CD4-positive, alpha-beta T cell (primary cell): ENCODE measurements around the gene EIPR1. TPM values are rescaled to one million over a fixed set of nuclear protein-coding genes. Genes with fewer than 3 reads are reported as not detected.

Experiments used
- ATAC-seq: fragments of 200-7000 bp; cut with Tn5 transposase; one replicate; pipeline ENCODE4 v1.10.0; 2022; ENCODE audit warnings: mild to moderate bottlenecking; ENCODE audit not compliant: poor library complexity
- CTCF ChIA-PET: fragments of 350-600 bp; sonication (Branson Sonifier 250); formaldehyde crosslinking; loops from one replicate; lab custom pipeline; 2021; ENCODE audit warnings: antibody characterized with exemption, inconsistent platforms; lab: Charles Lee
- POLR2A ChIA-PET: fragments of 350-600 bp; sonication (Branson Sonifier 250); formaldehyde crosslinking; loops from one replicate; lab custom pipeline; 2021; ENCODE audit warnings: antibody characterized with exemption, inconsistent platforms; lab: Charles Lee
- DNase-seq, 14 experiments: peaks; one replicate each; pipeline ENCODE4 v3.0.0-alpha.2; 2013 to 2020; ENCODE audit warnings: mixed read lengths in 2 of 14
- H3K27ac ChIP-seq, 2 donors: one replicate each; pipeline versions ENCODE4 v1.5.1 to v1.7.0; 2013; ENCODE audit warnings: low read length in 2 of 2, low read depth in 1 of 2, mild to moderate bottlenecking in 1 of 2
- H3K27me3 ChIP-seq, 2 experiments: 1 replicate in 1 of 2; 2 replicates in 1 of 2; pipeline versions ENCODE4 v1.6.1 to v1.7.0; 2013; ENCODE audit warnings: low read length in 2 of 2, control low read depth in 1 of 2, mild to moderate bottlenecking in 1 of 2, moderate library complexity in 1 of 2; ENCODE audit not compliant: insufficient read depth in 2 of 2, control insufficient read depth in 1 of 2
- H3K36me3 ChIP-seq: one replicate; pipeline ENCODE4 v1.6.1; 2013; ENCODE audit warnings: low read length, control low read depth; ENCODE audit not compliant: insufficient read depth
- H3K4me1 ChIP-seq: one replicate; pipeline ENCODE4 v1.6.1; 2013; ENCODE audit warnings: low read length, control low read depth; ENCODE audit not compliant: insufficient read depth
- H3K4me3 ChIP-seq: one replicate; pipeline ENCODE4 v1.5.1; 2013; ENCODE audit warnings: mild to moderate bottlenecking, low read length, moderate library complexity
- H3K9me3 ChIP-seq, 2 experiments: 1 replicate in 1 of 2; 2 replicates in 1 of 2; pipeline versions ENCODE4 v1.6.1 to v1.7.0; 2013; ENCODE audit warnings: low read length in 2 of 2, mild to moderate bottlenecking in 2 of 2, control low read depth in 1 of 2, moderate library complexity in 1 of 2; ENCODE audit not compliant: control insufficient read depth in 1 of 2, insufficient read depth in 1 of 2
- H3K27ac Mint-ChIP-seq: one replicate; pipeline ENCODE4 v1.8.0; 2020; ENCODE audit warnings: mixed read lengths
- H3K27me3 Mint-ChIP-seq: one replicate; pipeline ENCODE4 v1.8.0; 2021; ENCODE audit warnings: mixed read lengths
- H3K36me3 Mint-ChIP-seq: one replicate; pipeline ENCODE4 v1.8.0; 2021; ENCODE audit warnings: low read depth, mixed read lengths
- H3K4me1 Mint-ChIP-seq: one replicate; pipeline ENCODE4 v1.8.0; 2021; ENCODE audit warnings: low read depth, mixed read lengths
- H3K4me3 Mint-ChIP-seq: one replicate; pipeline ENCODE4 v1.8.0; 2020; ENCODE audit warnings: mild to moderate bottlenecking, mixed read lengths
- H3K9me3 Mint-ChIP-seq: one replicate; pipeline ENCODE4 v1.8.0; 2020; ENCODE audit warnings: mixed read lengths
- intact Hi-C, 2 experiments: fragments of 100-400 bp; cut with DNase I in 1 of 2; cut with micrococcal nuclease in 1 of 2; formaldehyde crosslinking; loops; one replicate each; pipeline versions ENCODE4 v1.15.1 to v1.9.0; 2023 to 2025; cut with DNase I, micrococcal nuclease
- polyA plus RNA-seq, 2 donors: library from polyadenylated mRNA; unstranded; fragments of 120-200 nt; gene quantifications; one replicate each; pipeline ENCODE4 v1.2.1, GENCODE V29; 2013
- total RNA-seq, 174 experiments: library from RNA in 2 of 174; stranded (reverse) in 2 of 174; gene quantifications; one replicate each; pipeline ENCODE4 v1.2.3 and lab custom pipeline; 2021 to 2026
- TF ChIP-seq, protein P1 (sequence below): fragments of 200-600 bp; IDR thresholded peaks from one replicate; pipeline ENCODE4 v1.8.0; 2022; ENCODE audit warnings: antibody characterized with exemption, mild to moderate bottlenecking

EIPR1 gene
- total RNA-seq = 10 to 100 TPM; 11.0 to 12.4 TPM
- 19.8 TPM for polyA plus RNA-seq (2013, experiment 1 of 2)
- polyA plus RNA-seq (2013, experiment 2 of 2) = 26.0 TPM
- 6.8 to 57.5 (median 21.5) reads per million in 172 experiments for total RNA-seq (lab: John Stamatoyannopoulos, UW)

DNA sequence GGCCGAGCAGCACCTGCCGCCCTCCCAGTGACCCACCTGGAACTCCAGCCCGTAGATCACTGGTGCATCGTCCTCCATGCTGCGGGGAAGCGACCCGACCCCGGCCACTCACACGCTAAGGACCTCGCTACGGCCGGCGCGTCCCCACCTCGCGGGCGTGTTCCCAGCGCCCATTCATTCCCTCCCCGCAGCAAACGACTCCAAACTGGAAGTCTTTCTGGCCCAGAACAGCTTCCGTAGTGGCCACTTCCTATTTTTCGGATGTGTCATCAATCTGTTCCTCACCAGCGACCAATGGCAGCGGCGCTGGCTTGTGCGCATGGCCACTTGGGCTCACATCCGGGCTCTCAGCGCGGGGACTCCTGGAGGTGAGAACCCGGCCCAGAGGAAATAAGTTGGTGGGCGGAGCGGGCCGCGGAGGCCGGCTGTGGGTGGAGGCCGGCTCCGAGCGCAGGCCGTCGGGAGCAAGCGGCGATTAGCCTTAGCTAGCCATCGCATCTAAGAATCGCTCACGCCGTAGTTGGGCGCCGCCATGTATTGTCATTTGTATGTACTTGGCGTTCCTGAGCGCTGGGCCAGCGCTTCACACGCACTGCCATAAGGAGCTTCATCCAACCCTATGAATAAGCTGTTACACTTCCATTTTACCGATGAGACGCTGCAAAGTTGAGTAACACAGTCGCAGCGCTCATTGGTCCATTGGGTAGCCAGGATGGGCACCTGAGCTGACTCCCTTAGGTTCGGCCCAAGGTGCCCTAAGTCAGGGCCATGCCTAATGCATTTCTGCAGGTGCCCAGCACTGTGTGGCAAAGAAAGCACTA, at the start of gene EIPR1:
TSS of gene EIPR1 (minus strand) at position 207 of the 821 bp plus-strand sequence. CDS start at position 78, 129 bp downstream.
- ChIA-PET POLR2A (interaction anchor here (0.8 to 4.2 kb wide), 11 partner anchors 9 to 764 kb away, joined by 3 to 30 read pairs (median 4); partner anchors contain the start of genes ADI1 and RNASEH1), CTCF (no interaction called here)
- Histone ChIP-seq H3K4me3 (peak within 1 kb of the TSS; percentile 89), H3K36me3 (peaks cover 3% of the 10 kb centered on the region), H3K27me3 (no peaks in the 10 kb centered on the region), H3K27ac (peak within 1 kb of the TSS; percentile 85 to 94), H3K4me1 (peaks cover 42% of the 10 kb centered on the region), H3K9me3 (peaks cover 0 to 14% of the 10 kb centered on the region in 2 experiments)
- Mint-ChIP-seq H3K27ac (peak within 1 kb of the TSS; percentile 98), H3K9me3 (no peaks in the 10 kb centered on the region), H3K27me3 (no peaks in the 10 kb centered on the region), H3K4me3 (peak within 1 kb of the TSS; percentile 97), H3K36me3 (peaks cover 45% of the 10 kb centered on the region), H3K4me1 (peaks cover 57% of the 10 kb centered on the region)
- ATAC-seq = peak; percentile 77
- TF ChIP-seq, protein P1, sequence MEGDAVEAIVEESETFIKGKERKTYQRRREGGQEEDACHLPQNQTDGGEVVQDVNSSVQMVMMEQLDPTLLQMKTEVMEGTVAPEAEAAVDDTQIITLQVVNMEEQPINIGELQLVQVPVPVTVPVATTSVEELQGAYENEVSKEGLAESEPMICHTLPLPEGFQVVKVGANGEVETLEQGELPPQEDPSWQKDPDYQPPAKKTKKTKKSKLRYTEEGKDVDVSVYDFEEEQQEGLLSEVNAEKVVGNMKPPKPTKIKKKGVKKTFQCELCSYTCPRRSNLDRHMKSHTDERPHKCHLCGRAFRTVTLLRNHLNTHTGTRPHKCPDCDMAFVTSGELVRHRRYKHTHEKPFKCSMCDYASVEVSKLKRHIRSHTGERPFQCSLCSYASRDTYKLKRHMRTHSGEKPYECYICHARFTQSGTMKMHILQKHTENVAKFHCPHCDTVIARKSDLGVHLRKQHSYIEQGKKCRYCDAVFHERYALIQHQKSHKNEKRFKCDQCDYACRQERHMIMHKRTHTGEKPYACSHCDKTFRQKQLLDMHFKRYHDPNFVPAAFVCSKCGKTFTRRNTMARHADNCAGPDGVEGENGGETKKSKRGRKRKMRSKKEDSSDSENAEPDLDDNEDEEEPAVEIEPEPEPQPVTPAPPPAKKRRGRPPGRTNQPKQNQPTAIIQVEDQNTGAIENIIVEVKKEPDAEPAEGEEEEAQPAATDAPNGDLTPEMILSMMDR = no peak
- intact Hi-C loops = loop anchor here (2.0 to 5.0 kb wide), 6 partner anchors 141 to 761 kb away; partner anchors contain the start of genes RNASEH1 (in 2 of the 2), ADI1 (in 1 of the 2) and RPS7 (in 1 of the 2)
- peak; percentile 93 to 99 (median 95) for DNase-seq

DNA sequence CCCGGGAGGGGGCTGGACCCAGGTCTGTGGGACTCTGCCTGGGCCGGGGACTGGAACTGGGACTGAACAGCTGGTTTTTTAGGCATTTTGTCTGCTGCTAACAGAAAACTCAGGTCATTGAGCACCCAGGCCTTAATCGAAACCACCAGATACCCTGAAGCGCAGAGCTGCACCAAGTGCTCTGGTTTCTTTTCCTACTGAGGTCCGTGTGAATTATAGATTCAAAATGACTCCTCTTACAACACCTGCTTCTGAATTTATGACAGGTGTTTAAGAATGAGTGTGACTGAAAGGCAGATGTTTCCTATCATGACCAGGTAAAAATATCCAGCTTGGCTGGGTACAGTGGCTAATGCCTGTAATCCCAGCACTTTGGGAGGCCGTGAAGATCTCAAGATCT, 49.7 kb upstream of the EIPR1 start:
- Mint-ChIP-seq H3K4me1 (peaks cover 5% of the 10 kb centered on the region), H3K4me3 (no peak overlapping the region), H3K27me3 (no peaks in the 10 kb centered on the region), H3K9me3 (no peaks in the 10 kb centered on the region), H3K27ac (no peak overlapping the region), H3K36me3 (peaks cover 94% of the 10 kb centered on the region)
- H3K4me1 ChIP-seq = no peaks in the 10 kb centered on the region
- no peaks in the 10 kb centered on the region for H3K27me3 ChIP-seq
- no peaks in the 10 kb centered on the region for H3K9me3 ChIP-seq
- no peak overlapping the region for H3K27ac ChIP-seq
- H3K4me3 ChIP-seq = no peak overlapping the region
- DNase-seq (no peak), ATAC-seq (no peak)
- ChIA-PET CTCF (no interaction called here), POLR2A (no interaction called here)
- intact Hi-C loops = no loop called here
- peaks cover 79% of the 10 kb centered on the region for H3K36me3 ChIP-seq
- TF ChIP-seq, protein P1 = no peak

DNA sequence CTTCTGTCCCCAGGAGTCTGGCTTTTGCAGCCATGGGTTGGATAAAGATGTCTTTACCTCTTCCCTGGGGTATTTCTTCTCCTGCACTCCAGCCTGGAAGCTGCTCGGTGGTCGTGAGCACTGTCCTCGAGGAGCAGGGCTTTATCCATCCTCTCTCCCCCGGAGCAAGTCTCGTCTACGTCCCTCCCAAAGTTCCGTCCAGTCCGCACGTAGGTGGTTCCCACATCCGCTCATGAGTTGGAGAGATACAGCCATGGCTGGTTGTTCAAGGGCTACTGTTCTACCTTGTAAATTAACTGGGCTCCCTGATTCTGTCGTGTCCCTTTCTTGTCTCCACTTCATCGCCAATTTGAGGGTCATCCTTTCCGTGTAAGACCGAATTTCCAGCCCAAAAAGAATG, 49.0 kb upstream of the EIPR1 start:
- no peak overlapping the region for H3K27ac ChIP-seq
- no peaks in the 10 kb centered on the region for H3K9me3 ChIP-seq
- no peak overlapping the region for H3K27ac Mint-ChIP-seq
- H3K4me3 ChIP-seq = no peak overlapping the region
- DNase-seq (no peak), ATAC-seq (no peak)
- no peaks in the 10 kb centered on the region for H3K9me3 Mint-ChIP-seq
- CTCF ChIA-PET = no interaction called here
- peaks cover 5% of the 10 kb centered on the region for H3K4me1 Mint-ChIP-seq
- no peak overlapping the region for H3K4me3 Mint-ChIP-seq
- TF ChIP-seq, protein P1 = no peak
- no peaks in the 10 kb centered on the region for H3K27me3 ChIP-seq
- H3K36me3 ChIP-seq = peaks cover 82% of the 10 kb centered on the region
- no peaks in the 10 kb centered on the region for H3K4me1 ChIP-seq
- H3K27me3 Mint-ChIP-seq = no peaks in the 10 kb centered on the region
- intact Hi-C loops = no loop called here
- POLR2A ChIA-PET = no interaction called here
- H3K36me3 Mint-ChIP-seq = peaks cover 87% of the 10 kb centered on the region
